Stomach (tissue), 9 donors: Measurements from ENCODE around the gene SGK1. TPM values are rescaled to one million over a fixed set of nuclear protein-coding genes. Genes with fewer than 3 reads are reported as not detected.
"Not testable (repeated sequence)": the region's sequence is repeated elsewhere in the genome, so short reads cannot be mapped to it uniquely, and the experiment has no call there.

Source experiments
- DNase-seq, 2 donors: peaks; one replicate each; pipeline versions ENCODE4 v3.0.0 to v3.0.0-alpha.2; 2013 to 2019
- H3K27ac ChIP-seq, 5 donors: fragments of 200-600 bp in 4 of 5; sonication (generic) in 4 of 5; one replicate each; pipeline ENCODE4 v1.5.1; 2013 to 2019; ENCODE audit warnings: mild to moderate bottlenecking in 1 of 5, moderate library complexity in 1 of 5
- H3K27me3 ChIP-seq, 3 donors: fragments of 200-600 bp; sonication (generic); one replicate each; pipeline ENCODE4 v1.5.1; 2017 to 2019; ENCODE audit warnings: mixed run types in 1 of 3
- H3K36me3 ChIP-seq, 4 donors: fragments of 200-600 bp; sonication (generic); 1 replicate in 3 of 4; 2 replicates in 1 of 4; pipeline ENCODE4 v1.5.1; 2016 to 2019
- H3K4me1 ChIP-seq, 4 donors: fragments of 200-600 bp; sonication (generic); one replicate each; pipeline ENCODE4 v1.5.1; 2016 to 2019
- H3K4me3 ChIP-seq, 4 donors: fragments of 200-600 bp; sonication (generic) in 3 of 4; one replicate each; pipeline ENCODE4 v1.5.1; 2016 to 2019; ENCODE audit warnings: mild to moderate bottlenecking in 1 of 4
- H3K9me3 ChIP-seq, 4 donors: fragments of 200-600 bp; sonication (generic); one replicate each; pipeline ENCODE4 v1.5.1; 2016 to 2019
- CTCF ChIP-seq, 7 experiments: fragments of 450-650 bp in 4 of 7; fragments of 200-600 bp in 3 of 7; sonication (generic) in 3 of 7; IDR thresholded peaks; one replicate each; pipeline ENCODE4 v1.5.1; 2016 to 2019; ENCODE audit warnings: antibody characterized with exemption in 7 of 7, control low read depth in 2 of 7, mild to moderate bottlenecking in 1 of 7
- EP300 ChIP-seq: sonication (generic); formaldehyde crosslinking; IDR thresholded peaks from one replicate; pipeline ENCODE4 v1.6.1; 2017; ENCODE audit warnings: antibody characterized with exemption
- POLR2A ChIP-seq, 4 donors: fragments of 450-650 bp; IDR thresholded peaks; one replicate each; pipeline ENCODE4 v1.6.1; 2016; ENCODE audit warnings: antibody characterized with exemption in 4 of 4, control low read depth in 2 of 4, mild to moderate bottlenecking in 1 of 4, moderate library complexity in 1 of 4
- POLR2AphosphoS5 ChIP-seq, 3 donors: sonication (generic); formaldehyde crosslinking; IDR thresholded peaks; one replicate each; pipeline ENCODE4 v1.6.1; 2016; ENCODE audit warnings: antibody characterized with exemption in 3 of 3
- WGBS, 5 donors: extraction: QIAGEN DNeasy Blood & Tissue Kit in 3 of 5; methylation state at CpG; one replicate each; pipeline versions ENCODE4 v1.1.5 to v1.1.7; 2013 to 2018; 5-methylcytosine and 5-hydroxymethylcytosine counted together
- intact Hi-C: fragments of 100-400 bp; cut with DNase I; formaldehyde crosslinking; loops from one replicate; pipeline ENCODE4 v1.15.1; 2023; ENCODE audit warnings: low total_unique reads
- polyA plus RNA-seq, 3 donors: library from polyadenylated mRNA; stranded (reverse); fragments of 200-250 nt; gene quantifications; one replicate each; pipeline ENCODE4 v1.2.3, GENCODE V29; 2013
- total RNA-seq, 5 donors: library from RNA; depleted of rRNA; stranded (reverse); fragments of >200 nt; gene quantifications; one replicate each; pipeline versions ENCODE4 v1.1.0 to v1.2.3, GENCODE V29; 2014 to 2016
- donor health status: healthy with polysubstance abuse.
- donor health status: Bipolar disorder and iron deficiency.
- donor health status: healthy.

The SGK1 gene
- total and polyA plus RNA-seq, 8 donors, result 72.3 to 347 (median 154) TPM

GRCh38 chr6:134221250-134221649 lies 96.7 kb downstream of the SGK1 start:
- WGBS, 5 donors, result 74 to 79% (median 77%) methylated on average over 3 of the region's 3 CpGs
- Histone ChIP-seq H3K27ac (no peak overlapping the region), H3K36me3 (no peaks in the 10 kb centered on the region), H3K27me3 (no peaks in the 10 kb centered on the region), H3K9me3 (no peaks in the 10 kb centered on the region), H3K4me3 (no peak overlapping the region), H3K4me1 (peaks cover 0 to 5% (median 0%) of the 10 kb centered on the region in 4 donors)
- DNase-seq, result no peak
- TF ChIP-seq POLR2A (IDR thresholded peaks at IDR 0.05) (no peak), EP300 (no peak), CTCF (IDR thresholded peaks at IDR 0.05) (no peak), POLR2AphosphoS5 (IDR thresholded peaks at IDR 0.05) (no peak)
- intact Hi-C loops, result no loop called here

- Histone ChIP-seq H3K4me3 (no peak overlapping the region), H3K9me3 (no peaks in the 10 kb centered on the region), H3K36me3 (no peaks in the 10 kb centered on the region), H3K27me3 (no peaks in the 10 kb centered on the region), H3K4me1 (peaks cover 0 to 5% (median 0%) of the 10 kb centered on the region in 4 donors), H3K27ac (no peak overlapping the region)
- DNase-seq, result no peak
- TF ChIP-seq POLR2AphosphoS5 (IDR thresholded peaks at IDR 0.05) (no peak), CTCF (IDR thresholded peaks at IDR 0.05) (no peak), POLR2A (IDR thresholded peaks at IDR 0.05) (no peak), EP300 (no peak)
- intact Hi-C loops, result no loop called here
Observed at GRCh38 chr6:134217798-134218140, 100.1 kb downstream of the SGK1 start.

GRCh38 chr6:134217105-134217797 lies 100.7 kb downstream of the SGK1 start:
- Histone ChIP-seq H3K4me1 (peaks cover 0 to 5% (median 0%) of the 10 kb centered on the region in 4 donors), H3K9me3 (no peaks in the 10 kb centered on the region), H3K4me3 (no peak overlapping the region), H3K36me3 (no peaks in the 10 kb centered on the region), H3K27me3 (no peaks in the 10 kb centered on the region), H3K27ac (peak overlapping the region in 1 of 5 donors; percentile 2)
- TF ChIP-seq EP300 (no peak), POLR2AphosphoS5 (IDR thresholded peaks at IDR 0.05) (no peak), CTCF (IDR thresholded peaks at IDR 0.05) (no peak), POLR2A (IDR thresholded peaks at IDR 0.05) (no peak)
- WGBS, 5 donors, result 89 to 94% (median 90%) methylated on average over 8 of the region's 8 CpGs
- intact Hi-C loops, result no loop called here
- DNase-seq, result no peak

- Histone ChIP-seq H3K9me3 (no peaks in the 10 kb centered on the region), H3K27ac (peak overlapping the region in 1 of 5 donors; percentile 2), H3K4me1 (peaks cover 0 to 5% (median 0%) of the 10 kb centered on the region in 4 donors), H3K4me3 (no peak overlapping the region), H3K36me3 (no peaks in the 10 kb centered on the region), H3K27me3 (no peaks in the 10 kb centered on the region)
- intact Hi-C loops, result no loop called here
- WGBS, 5 donors, result 85 to 93% (median 90%) methylated on average over 5 of the region's 5 CpGs
- TF ChIP-seq POLR2AphosphoS5 (IDR thresholded peaks at IDR 0.05), result no peak
- TF ChIP-seq POLR2A (IDR thresholded peaks at IDR 0.05), result no peak
- no peak for TF ChIP-seq EP300
- no peak for TF ChIP-seq CTCF (IDR thresholded peaks at IDR 0.05)
- DNase-seq, result no peak
Observed at GRCh38 chr6:134216301-134217010, 101.5 kb downstream of the SGK1 start.

GRCh38 chr6:134213410-134213809 lies 104.5 kb downstream of the SGK1 start:
- H3K9me3 ChIP-seq, intact Hi-C loops, H3K27ac ChIP-seq, H3K4me3 ChIP-seq, H3K27me3 ChIP-seq, H3K4me1 ChIP-seq, H3K36me3 ChIP-seq, DNase-seq: not testable (repeated sequence)
- WGBS, 5 donors, result 94 to 98% (median 96%) methylated on average over 2 of the region's 2 CpGs
